NCI-H146 (cell line): Measurements from ENCODE around the gene ARPC1A.
A peak's percentile ranks its signal among the peaks of the same experiment; 100 is the strongest.
"Not testable (repeated sequence)": the region's sequence is repeated elsewhere in the genome, so short reads cannot be mapped to it uniquely, and the experiment has no call there.

Experiments used
- DNase-seq: peaks from one replicate; lab custom pipeline; 2025; lab: John Stamatoyannopoulos, UW

ARPC1A gene

DNA sequence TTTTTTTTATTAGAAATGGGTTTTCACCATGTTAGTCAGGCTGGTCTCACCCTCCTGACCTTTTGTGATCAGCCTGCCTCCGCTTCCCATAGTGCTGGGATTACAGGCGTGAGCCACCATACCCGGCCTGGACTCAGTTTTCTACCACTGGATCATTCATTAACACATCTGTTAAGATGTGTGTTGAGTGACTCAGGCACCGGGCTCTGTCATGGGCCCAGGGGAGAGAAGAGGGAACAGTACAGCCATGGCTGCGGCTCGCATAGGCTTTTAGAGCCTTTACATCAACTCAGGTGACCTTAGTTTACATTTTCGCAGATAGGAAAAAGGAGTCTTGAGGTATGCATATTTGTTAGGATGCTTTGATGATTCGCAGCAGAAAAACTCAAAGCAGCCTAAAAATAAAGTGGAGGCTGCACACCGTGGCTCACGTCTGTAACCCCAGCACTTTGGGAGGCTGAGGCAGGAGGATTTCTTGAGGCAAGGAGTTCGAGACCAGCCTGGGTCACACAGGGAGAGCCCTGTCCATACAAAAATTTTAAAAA, 45.8 kb downstream of the ARPC1A start:
- no peak for DNase-seq

GRCh38 chr7:99372275-99373090, 46.8 kb downstream of the ARPC1A start:
- no peak for DNase-seq

DNA sequence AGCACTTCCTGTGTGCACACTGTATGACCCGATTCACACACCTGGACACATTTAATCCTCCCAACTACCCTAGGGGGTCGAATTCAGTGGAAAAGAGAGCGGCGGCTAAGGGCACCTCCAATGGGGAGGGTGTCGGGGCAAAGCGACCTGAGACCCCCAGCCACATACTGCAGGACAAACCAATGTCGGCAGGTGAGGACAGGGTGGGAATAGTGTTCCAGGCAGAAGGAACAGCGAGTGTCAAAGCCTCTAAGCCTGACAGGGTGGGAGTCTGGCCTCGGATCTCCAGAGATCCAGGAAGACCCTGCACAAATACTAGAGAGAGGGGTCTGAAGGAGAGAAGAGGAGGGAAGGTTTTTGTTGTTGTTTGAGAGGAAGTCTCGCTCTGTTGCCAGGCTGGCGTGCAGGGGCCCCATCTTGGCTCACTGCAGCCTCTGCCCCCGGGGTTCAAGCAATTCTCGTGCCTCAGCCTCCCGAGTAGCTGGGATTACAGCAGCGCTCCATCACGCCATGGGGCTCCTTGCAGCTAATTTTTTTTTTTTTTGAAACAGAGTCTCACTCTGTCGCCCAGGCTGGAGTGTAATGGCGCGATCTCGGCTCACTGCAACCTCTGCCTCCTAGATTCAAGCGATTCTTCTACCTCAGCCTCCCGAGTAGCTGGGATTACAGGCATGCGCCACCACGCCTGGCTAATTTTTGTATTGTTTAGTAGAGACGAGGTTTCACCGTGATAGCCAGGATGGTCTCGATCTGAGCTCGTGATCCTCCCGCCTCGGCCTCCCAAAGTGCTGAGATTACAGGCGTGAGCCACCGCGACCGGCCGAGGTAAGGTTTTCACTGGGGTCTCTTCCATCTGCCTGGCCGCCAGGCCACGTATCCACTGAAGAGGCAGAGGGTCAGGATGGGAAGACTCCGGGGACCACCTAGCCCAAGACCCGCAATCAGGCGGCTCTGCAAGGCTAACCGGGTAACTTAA, 47.7 kb downstream of the ARPC1A start:
- no peak for DNase-seq

DNA sequence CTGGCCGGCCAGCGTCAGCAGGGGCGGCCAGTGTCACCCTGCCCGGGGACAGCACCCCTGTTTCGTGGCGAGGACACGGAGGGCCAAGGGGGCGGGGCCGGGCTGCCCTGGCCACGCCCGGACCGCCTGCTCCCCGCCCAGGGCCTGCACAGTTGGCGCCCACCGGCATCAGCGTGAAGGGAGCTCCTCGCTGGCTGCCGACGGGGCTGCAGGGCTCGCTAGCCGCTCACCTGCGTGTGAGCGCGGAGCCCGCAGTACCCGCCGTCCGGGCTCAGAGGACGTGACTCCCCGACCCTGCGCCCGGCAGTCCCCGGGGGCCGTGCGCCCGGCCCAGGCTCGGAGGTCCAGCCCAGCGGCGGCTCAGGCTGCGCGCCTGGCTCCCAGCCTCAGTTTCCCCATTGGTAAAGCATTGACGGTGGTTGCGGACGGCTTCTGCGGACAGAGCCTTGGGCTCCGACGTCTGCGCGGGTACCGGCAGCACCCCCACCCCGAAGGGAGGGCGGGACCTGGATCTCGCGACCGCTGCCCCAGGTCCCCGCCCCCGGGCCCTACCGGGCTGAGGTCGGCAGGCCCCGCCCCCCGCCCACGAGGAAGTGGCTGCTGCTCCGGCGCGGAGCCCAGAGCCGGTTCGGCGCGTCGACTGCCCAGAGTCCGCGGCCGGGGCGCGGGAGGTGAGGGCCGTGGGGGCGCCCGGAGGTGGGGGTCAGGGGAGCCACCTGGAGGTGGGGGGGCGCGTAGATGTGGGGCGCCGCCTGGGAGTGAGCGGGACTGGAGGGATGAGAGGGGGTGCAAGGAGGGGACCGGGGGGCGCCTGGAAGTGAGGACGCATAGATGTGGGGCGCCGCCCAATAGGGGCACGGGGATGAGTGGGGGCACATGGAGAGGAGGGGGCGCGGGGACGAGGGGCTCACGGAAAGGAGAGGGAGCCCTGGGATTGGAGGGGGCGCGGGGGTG, 48.7 kb downstream of the ARPC1A start, which contains the start of gene ARPC1B:
Gene ARPC1B, plus strand, starts transcription at position 620 of the 954 bp plus-strand sequence. CDS start 10,985 bp downstream, outside the sequence.
- peak; percentile 79 for DNase-seq

DNA sequence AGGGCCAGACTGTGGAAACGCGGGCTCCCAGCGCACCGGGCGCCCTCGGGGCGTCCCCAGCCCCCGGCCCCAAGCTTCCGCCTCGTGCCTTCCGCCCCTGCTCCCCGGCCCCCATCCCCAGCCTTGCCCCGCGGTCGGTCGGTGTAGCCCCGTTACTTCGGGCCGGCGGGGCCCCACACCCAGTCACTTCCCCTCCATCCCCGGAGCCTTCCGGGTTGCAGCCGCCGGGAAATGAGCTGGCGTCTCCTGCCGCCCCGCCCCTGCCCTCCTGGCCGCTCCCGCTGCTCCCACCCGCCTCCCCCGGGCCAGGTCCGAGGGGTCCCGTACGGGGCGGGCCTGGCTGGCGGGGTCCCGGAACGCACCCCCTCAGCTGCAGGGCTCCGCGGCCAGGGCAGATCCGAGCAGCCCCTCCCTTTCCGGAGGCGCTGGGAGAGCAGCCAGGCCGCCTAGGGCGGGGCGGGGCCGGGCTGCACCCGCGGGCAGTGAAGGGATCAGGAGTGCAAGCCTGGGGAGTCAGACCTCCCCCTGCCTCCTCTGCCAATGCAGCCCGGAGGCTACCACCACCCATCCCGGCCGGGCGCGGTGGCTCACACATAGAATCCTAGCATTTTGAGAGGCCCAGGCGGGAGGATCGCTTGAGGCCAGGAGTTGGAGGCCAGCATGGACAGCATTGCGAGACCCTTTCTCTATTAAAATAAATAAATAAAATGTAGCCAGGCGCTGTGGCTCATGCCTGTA, 49.5 kb downstream of the ARPC1A start:
- peak; percentile 62 for DNase-seq

DNA sequence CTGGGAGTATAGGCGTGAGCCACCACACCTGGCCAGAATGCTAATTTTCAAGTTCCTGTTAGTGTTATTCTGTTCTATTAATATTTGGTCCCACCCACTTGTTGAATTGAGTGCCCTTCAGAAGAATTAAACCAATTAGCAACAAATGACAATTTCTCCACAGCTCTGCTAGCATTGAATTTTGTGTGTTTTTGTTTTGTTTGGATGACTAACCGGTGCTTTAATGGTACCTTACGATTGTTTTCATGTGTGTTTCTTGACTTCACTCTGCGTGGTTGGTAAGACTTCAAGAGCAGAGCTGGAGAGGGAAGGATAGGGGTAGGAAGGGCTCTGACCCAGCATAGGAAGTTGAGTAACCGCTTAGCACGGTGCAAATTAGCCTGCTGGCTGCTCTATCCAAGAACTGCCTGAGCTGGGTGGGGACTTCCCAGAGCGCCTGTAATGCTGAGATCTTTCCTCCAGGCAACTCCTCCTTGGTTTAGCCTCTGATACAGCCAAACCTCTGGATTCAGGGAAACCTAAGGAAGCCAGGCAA, 53.4 kb downstream of the ARPC1A start:
- no peak for DNase-seq

DNA sequence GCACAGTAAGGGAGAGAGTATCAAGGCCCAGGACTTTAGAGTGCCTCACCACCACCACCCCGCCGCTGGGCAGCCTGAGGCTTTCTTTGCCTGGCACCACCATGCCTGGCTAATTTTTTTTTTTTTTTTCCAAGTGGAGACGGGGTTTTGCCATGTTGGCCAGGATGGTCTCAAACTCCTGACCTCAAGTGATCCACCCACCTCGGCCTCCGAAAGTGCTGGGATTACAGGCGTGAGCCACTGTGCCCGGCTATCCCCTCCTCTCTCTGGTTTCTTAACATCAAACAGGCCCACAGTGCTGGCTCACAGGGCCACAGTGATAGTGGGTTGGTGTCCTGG, 54.0 kb downstream of the ARPC1A start:
- not testable (repeated sequence) for DNase-seq

DNA sequence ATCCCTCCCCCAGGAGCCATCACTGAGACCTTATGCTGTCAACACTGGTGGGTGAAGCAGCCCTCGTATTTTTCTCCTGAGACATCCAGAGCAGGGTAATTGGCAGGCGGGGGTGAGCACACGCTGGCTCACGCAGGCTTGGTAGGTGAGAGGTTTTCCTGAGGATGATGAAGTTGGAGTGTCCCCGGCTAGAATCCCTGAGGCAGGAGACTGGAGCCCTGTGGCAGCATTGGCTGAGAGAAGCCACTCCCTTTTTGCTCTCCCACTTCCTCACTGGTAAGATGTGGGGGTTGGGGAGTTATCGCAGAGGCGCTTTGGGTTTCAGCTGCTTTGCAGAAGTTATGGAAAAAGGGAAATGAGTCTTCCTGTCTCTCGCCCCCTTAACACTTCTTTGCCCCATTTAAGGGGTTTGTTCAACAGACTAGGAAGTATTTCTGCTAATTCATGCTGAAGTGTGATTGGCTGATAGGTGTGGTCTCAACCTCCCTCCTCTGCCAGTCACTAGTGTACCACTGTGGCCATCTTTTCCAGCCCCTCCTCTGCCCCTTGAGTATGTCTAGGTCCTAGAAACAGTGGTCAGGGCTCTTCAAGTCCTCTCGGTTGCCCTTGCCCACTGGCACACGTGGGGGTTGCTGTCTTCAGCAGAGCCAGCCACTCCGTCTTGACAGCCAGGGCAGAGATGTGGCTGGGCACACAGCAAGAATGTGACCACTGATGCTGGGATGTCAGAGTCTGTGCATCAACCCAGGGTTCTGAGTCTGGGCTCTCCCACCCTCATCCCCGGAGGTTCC, 54.5 kb downstream of the ARPC1A start:
- no peak for DNase-seq

DNA sequence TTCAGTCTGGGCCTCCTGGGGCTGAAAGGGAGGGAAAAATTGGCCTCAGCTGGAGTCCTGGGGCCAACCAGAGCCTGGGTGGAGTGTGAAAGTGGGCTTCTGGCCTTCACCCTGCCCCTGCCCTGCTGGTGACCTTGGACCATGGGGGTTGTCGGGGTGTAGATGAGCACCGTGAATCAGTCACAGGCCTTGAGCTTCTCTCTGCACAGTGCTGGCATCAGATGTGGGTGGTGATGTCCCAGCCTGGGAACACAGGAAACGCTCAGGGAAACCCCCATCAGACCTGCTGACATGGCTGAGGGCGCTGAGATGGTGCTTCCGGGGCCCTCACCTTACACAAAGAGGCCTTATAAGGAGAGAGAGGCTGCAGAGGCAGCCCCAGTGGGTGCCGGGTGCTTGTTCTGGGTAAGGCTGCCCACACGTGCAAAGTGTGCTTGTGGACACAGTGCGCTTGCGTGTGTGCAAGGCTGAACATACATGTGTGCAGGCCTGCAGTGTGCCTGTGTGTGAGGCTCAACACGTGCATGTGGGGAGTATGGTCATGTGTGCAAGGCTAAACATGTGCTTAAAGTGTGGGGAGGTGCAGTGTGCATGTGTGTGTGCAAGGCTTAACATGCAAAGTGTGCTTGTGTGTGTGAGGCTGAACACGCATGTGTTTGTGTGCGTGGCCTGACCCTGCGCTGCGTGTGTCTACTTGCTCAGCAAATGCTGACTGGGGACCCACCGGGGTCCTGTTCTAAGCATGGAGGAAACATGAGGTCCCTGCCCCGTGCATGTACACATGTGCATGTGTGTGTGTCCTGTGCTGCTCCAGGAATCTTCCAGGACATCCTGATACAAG, 55.3 kb downstream of the ARPC1A start:
- no peak for DNase-seq

GRCh38 chr7:99381664-99382075, 56.0 kb downstream of the ARPC1A start:
- DNase-seq = no peak

DNA sequence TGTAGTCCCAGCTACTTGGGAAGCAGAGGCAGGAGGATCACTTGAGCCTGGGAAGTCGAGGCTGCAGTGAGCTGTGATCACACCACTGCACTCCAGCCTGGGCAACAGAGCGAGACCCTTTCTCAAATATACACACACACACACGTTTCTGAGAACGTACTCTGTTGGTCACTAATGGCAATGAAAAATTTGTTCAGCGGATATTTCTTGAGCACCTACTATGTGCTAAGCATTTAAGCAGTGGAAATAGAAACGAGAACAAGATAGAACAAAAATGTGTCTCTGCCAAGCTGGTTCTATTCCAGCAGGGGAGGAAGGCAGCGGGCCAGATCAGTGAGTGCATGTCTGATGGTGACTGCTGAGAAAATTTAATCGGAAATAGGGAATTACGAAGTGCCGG, 57.5 kb downstream of the ARPC1A start:
- DNase-seq = no peak

DNA sequence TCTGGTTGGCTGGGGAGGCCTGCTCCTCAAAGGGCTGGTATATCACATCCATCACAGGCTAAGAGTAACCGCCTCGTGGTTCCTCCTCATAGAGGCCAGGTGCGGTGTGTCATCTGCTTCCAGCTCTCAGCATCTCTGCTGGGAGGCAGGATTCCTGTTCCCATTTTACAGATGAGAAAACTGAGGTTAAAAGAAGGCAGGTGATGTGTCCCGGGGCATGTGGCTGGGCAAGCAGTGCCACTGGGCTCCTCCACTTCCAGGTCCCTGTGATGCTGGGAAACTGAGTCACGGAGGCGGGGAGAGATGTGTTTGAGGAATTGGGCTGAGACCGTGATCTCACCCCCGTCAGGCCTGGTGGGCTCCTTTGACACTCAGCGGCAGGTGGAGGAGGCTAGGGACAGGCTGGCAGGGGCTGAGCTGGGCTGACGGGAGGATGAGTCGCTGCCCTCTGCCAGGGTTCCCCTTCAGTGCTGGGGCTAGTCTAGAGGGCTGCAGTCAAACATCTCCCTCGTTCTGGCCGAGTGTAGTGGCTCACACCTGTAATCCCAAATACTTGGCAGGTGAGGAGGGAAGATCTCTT, 58.2 kb downstream of the ARPC1A start:
- no peak for DNase-seq

DNA sequence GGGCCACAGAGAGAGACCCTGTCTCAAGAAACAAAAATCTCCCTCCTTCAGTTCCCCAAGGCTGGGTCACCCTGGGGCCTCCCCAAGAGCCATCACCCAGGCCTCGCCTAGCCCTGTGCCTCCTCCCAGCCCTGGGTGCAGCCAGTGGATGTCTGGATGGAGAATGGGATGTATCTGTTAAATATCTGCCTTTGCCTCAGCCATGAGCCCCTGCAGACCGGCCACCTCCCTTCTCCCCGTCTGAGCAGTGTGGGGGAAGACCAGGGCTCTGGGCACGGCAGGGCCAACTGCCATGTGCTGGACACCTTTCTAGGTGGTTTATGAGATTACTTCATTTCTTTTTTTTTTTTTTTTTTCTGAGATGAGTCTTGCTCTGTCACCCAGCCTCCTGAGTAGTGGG, 58.8 kb downstream of the ARPC1A start:
- DNase-seq = no peak

- no peak for DNase-seq
These were observed 59.9 kb downstream of the ARPC1A start for GRCh38 chr7:99385564-99385963.

- no peak for DNase-seq
These were observed 61.0 kb downstream of the ARPC1A start for GRCh38 chr7:99386584-99387238.

- not testable (repeated sequence) for DNase-seq
These were observed 61.5 kb downstream of the ARPC1A start for GRCh38 chr7:99387239-99387635.

- no peak for DNase-seq
These were observed 62.2 kb downstream of the ARPC1A start for GRCh38 chr7:99387912-99388311.

GRCh38 chr7:99389772-99390171, 64.1 kb downstream of the ARPC1A start:
- DNase-seq = no peak
